Natural killer cell treated with Interleukin-12 subunit alpha and Interleukin-12 subunit beta and Interleukin-15 and Interleukin-18, amount 100 ng/mL, for 72 hours (primary cell): ENCODE results near the gene NYNRIN. TPM values are rescaled to one million over a fixed set of nuclear protein-coding genes. Genes with fewer than 3 reads are reported as not detected.
"Not testable (repeated sequence)": the region's sequence is repeated elsewhere in the genome, so short reads cannot be mapped to it uniquely, and the experiment has no call there.

Source experiments
- ATAC-seq, 2 donors: fragments of 150-1000 bp; cut with Tn5 transposase in 1 of 2; sonication (Bioruptor Pico), chemical (Tn5 transposase) in 1 of 2; 2 replicates each; pipeline ENCODE4 v1.10.0; 2021
- DNase-seq: peaks from one replicate; pipeline ENCODE4 v3.0.0; 2022; ENCODE audit warnings: low spot score
- H3K27ac Mint-ChIP-seq, 2 donors: 1 replicate in 1 of 2; 2 replicates in 1 of 2; pipeline ENCODE4 v1.8.0; 2022; ENCODE audit warnings: mixed read lengths in 2 of 2, mild to moderate bottlenecking in 1 of 2, moderate library complexity in 1 of 2
- H3K27me3 Mint-ChIP-seq, 2 donors: 1 replicate in 1 of 2; 2 replicates in 1 of 2; pipeline ENCODE4 v1.8.0; 2022; ENCODE audit warnings: mixed read lengths in 2 of 2
- H3K36me3 Mint-ChIP-seq: one replicate; pipeline ENCODE4 v1.8.0; 2022; ENCODE audit warnings: mixed read lengths
- H3K4me1 Mint-ChIP-seq, 2 donors: 1 replicate in 1 of 2; 2 replicates in 1 of 2; pipeline ENCODE4 v1.8.0; 2022; ENCODE audit warnings: low read depth in 2 of 2, mixed read lengths in 2 of 2, mild to moderate bottlenecking in 1 of 2
- H3K4me3 Mint-ChIP-seq: one replicate; pipeline ENCODE4 v1.8.0; 2022; ENCODE audit warnings: mixed read lengths
- H3K9me3 Mint-ChIP-seq: 2 replicates; pipeline ENCODE4 v1.8.0; 2022; ENCODE audit warnings: mixed read lengths
- total RNA-seq, 2 donors: library from RNA; stranded (reverse); gene quantifications; one replicate each; pipeline ENCODE4 v1.2.3, GENCODE V29; 2022

Gene NYNRIN
- total RNA-seq: under 1 TPM in 1 of 2 donors, not detected in 1; 0.11 TPM

- DNase-seq: no peak
- Mint-ChIP-seq H3K4me3 (peak within 1 kb of the TSS; percentile 43), H3K4me1 (peaks cover 5 to 7% of the 10 kb centered on the region in 2 donors), H3K36me3 (no peaks in the 10 kb centered on the region), H3K27me3 (peaks cover 19 to 21% of the 10 kb centered on the region in 2 donors), H3K27ac (no peak within 1 kb of the TSS), H3K9me3 (no peaks in the 10 kb centered on the region)
- peak; percentile 69 to 82 for ATAC-seq
Observed at GRCh38 chr14:24398653-24399446, at the start of gene NYNRIN. Gene NYNRIN, plus strand, starts transcription at chr14:24399003. Its CDS starts 244 bp downstream, at chr14:24399247.

- DNase-seq (no peak), ATAC-seq (no peak)
- no peaks in the 10 kb centered on the region for H3K9me3 Mint-ChIP-seq
- peaks cover 0 to 3% of the 10 kb centered on the region in 2 donors for H3K4me1 Mint-ChIP-seq
- H3K4me3 Mint-ChIP-seq: no peak overlapping the region
- no peaks in the 10 kb centered on the region for H3K36me3 Mint-ChIP-seq
- H3K27me3 Mint-ChIP-seq: peaks cover 30 to 53% of the 10 kb centered on the region in 2 donors
- H3K27ac Mint-ChIP-seq: no peak overlapping the region
Observed at GRCh38 chr14:24349742-24350141, 49.1 kb upstream of the NYNRIN start.

- Mint-ChIP-seq H3K36me3 (no peaks in the 10 kb centered on the region), H3K27ac (no peak overlapping the region), H3K4me1 (peaks cover 0 to 3% of the 10 kb centered on the region in 2 donors), H3K4me3 (no peak overlapping the region), H3K9me3 (no peaks in the 10 kb centered on the region), H3K27me3 (peaks cover 25 to 53% of the 10 kb centered on the region in 2 donors)
- no peak for ATAC-seq
- DNase-seq: no peak
Observed at GRCh38 chr14:24351517-24351916, 47.3 kb upstream of the NYNRIN start.

GRCh38 chr14:24353559-24354481 lies 45.0 kb upstream of the NYNRIN start:
- Mint-ChIP-seq H3K36me3 (no peaks in the 10 kb centered on the region), H3K9me3 (no peaks in the 10 kb centered on the region), H3K27ac (no peak overlapping the region), H3K27me3 (peaks cover 28 to 46% of the 10 kb centered on the region in 2 donors), H3K4me3 (no peak overlapping the region), H3K4me1 (peaks cover 0 to 3% of the 10 kb centered on the region in 2 donors)
- DNase-seq (no peak), ATAC-seq (no peak)

- H3K9me3 Mint-ChIP-seq, ATAC-seq, H3K27ac Mint-ChIP-seq, DNase-seq, H3K36me3 Mint-ChIP-seq, H3K4me1 Mint-ChIP-seq, H3K4me3 Mint-ChIP-seq: not testable (repeated sequence)
- peaks cover 26 to 40% of the 10 kb centered on the region in 2 donors for H3K27me3 Mint-ChIP-seq
Observed at GRCh38 chr14:24354482-24354825, 44.3 kb upstream of the NYNRIN start.

- ATAC-seq: no peak
- Mint-ChIP-seq H3K36me3 (no peaks in the 10 kb centered on the region), H3K4me3 (no peak overlapping the region), H3K9me3 (no peaks in the 10 kb centered on the region), H3K27me3 (peaks cover 20 to 35% of the 10 kb centered on the region in 2 donors), H3K27ac (no peak overlapping the region), H3K4me1 (peaks cover 0 to 3% of the 10 kb centered on the region in 2 donors)
- DNase-seq: no peak
Observed at GRCh38 chr14:24355009-24355408, 43.8 kb upstream of the NYNRIN start.

GRCh38 chr14:24356208-24356607 lies 42.6 kb upstream of the NYNRIN start:
- no peak for DNase-seq
- H3K27ac Mint-ChIP-seq: no peak overlapping the region
- no peak overlapping the region for H3K4me3 Mint-ChIP-seq
- no peaks in the 10 kb centered on the region for H3K9me3 Mint-ChIP-seq
- no peak for ATAC-seq
- no peaks in the 10 kb centered on the region for H3K36me3 Mint-ChIP-seq
- H3K4me1 Mint-ChIP-seq: peaks cover 0 to 3% of the 10 kb centered on the region in 2 donors
- peaks cover 17 to 36% of the 10 kb centered on the region in 2 donors for H3K27me3 Mint-ChIP-seq

- Mint-ChIP-seq H3K27me3 (peaks cover 19 to 29% of the 10 kb centered on the region in 2 donors), H3K4me1 (peaks cover 3 to 5% of the 10 kb centered on the region in 2 donors), H3K9me3 (no peaks in the 10 kb centered on the region), H3K27ac (no peak overlapping the region), H3K36me3 (no peaks in the 10 kb centered on the region), H3K4me3 (no peak overlapping the region)
- DNase-seq: no peak
- ATAC-seq: no peak
Observed at GRCh38 chr14:24360281-24360680, 38.5 kb upstream of the NYNRIN start.

- ATAC-seq (no peak), DNase-seq (no peak)
- Mint-ChIP-seq H3K4me1 (peaks cover 11 to 13% of the 10 kb centered on the region in 2 donors), H3K27ac (no peak overlapping the region), H3K27me3 (peaks cover 26 to 39% of the 10 kb centered on the region in 2 donors), H3K9me3 (no peaks in the 10 kb centered on the region), H3K4me3 (no peak overlapping the region), H3K36me3 (no peaks in the 10 kb centered on the region)
Observed at GRCh38 chr14:24361326-24361725, 37.5 kb upstream of the NYNRIN start.

GRCh38 chr14:24362241-24362960 lies 36.4 kb upstream of the NYNRIN start:
- ATAC-seq (no peak), DNase-seq (no peak)
- Mint-ChIP-seq H3K36me3 (no peaks in the 10 kb centered on the region), H3K4me3 (no peak overlapping the region), H3K27ac (no peak overlapping the region), H3K27me3 (peaks cover 30 to 46% of the 10 kb centered on the region in 2 donors), H3K4me1 (peaks cover 18% of the 10 kb centered on the region in 2 donors), H3K9me3 (no peaks in the 10 kb centered on the region)

- no peaks in the 10 kb centered on the region for H3K36me3 Mint-ChIP-seq
- no peaks in the 10 kb centered on the region for H3K9me3 Mint-ChIP-seq
- DNase-seq (no peak), ATAC-seq (no peak)
- H3K4me3 Mint-ChIP-seq: no peak overlapping the region
- H3K27ac Mint-ChIP-seq: no peak overlapping the region
- H3K4me1 Mint-ChIP-seq: peaks cover 21 to 23% of the 10 kb centered on the region in 2 donors
- peaks cover 33 to 50% of the 10 kb centered on the region in 2 donors for H3K27me3 Mint-ChIP-seq
Observed at GRCh38 chr14:24363401-24363800, 35.4 kb upstream of the NYNRIN start.

GRCh38 chr14:24364841-24365240 lies 34.0 kb upstream of the NYNRIN start:
- DNase-seq: no peak
- Mint-ChIP-seq H3K9me3 (no peaks in the 10 kb centered on the region), H3K4me3 (no peak overlapping the region), H3K27ac (no peak overlapping the region), H3K36me3 (no peaks in the 10 kb centered on the region), H3K4me1 (peaks cover 21 to 26% of the 10 kb centered on the region in 2 donors), H3K27me3 (peaks cover 37 to 58% of the 10 kb centered on the region in 2 donors)
- no peak for ATAC-seq

- no peak overlapping the region for H3K27ac Mint-ChIP-seq
- no peaks in the 10 kb centered on the region for H3K9me3 Mint-ChIP-seq
- peak overlapping the region; percentile 68 for H3K4me3 Mint-ChIP-seq
- peaks cover 37 to 53% of the 10 kb centered on the region in 2 donors for H3K27me3 Mint-ChIP-seq
- H3K4me1 Mint-ChIP-seq: peaks cover 21 to 26% of the 10 kb centered on the region in 2 donors
- DNase-seq (no peak), ATAC-seq (peak; percentile 72 to 74)
- no peaks in the 10 kb centered on the region for H3K36me3 Mint-ChIP-seq
Observed at GRCh38 chr14:24365600-24366412, 33.0 kb upstream of the NYNRIN start.
